HG02973 (cell line): ENCODE results near the gene PIN4.
A peak's percentile ranks its signal among the peaks of the same experiment; 100 is the strongest.
"Not testable (repeated sequence)": the region's sequence is repeated elsewhere in the genome, so short reads cannot be mapped to it uniquely, and the experiment has no call there.

Source experiments
- ATAC-seq: cut with Tn5 transposase; IDR thresholded peaks from one replicate; pipeline ENCODE4 v1.9.1; 2021; ENCODE audit warnings: moderate library complexity; ENCODE audit not compliant: unreplicated experiment

The PIN4 gene

DNA sequence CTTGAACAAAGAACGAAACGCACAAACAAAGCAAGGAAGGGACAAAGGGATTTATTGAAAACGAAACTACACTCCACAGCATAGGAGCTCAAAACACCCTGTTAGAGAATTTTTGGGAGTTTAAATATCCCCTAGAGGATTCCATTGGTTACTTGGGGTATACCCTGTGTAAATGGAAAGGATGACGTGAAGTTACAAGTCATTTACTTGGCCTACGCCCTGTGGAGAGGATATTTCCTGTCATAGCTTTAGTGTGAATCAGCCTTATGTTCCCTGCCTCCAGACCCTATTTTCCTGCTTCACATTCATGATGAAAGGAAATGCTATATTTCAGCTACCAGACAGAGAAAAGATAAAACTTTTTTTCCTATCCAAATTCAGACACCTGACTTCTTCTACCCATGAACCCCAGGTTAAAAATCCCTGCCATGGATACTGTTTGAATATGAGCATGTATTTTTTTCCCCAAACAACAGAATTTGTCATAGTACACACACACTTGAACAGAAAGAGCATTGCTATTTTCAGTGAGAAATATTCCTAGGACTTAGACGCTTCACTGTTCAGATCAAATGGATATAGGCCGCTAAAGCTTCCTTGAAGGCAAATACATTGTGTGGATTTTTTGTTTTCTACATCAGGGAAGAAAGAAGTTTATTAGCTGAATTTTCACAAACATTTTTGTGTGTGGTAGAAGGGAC lies 20.4 kb downstream of the PIN4 start:
- ATAC-seq, result no peak

DNA sequence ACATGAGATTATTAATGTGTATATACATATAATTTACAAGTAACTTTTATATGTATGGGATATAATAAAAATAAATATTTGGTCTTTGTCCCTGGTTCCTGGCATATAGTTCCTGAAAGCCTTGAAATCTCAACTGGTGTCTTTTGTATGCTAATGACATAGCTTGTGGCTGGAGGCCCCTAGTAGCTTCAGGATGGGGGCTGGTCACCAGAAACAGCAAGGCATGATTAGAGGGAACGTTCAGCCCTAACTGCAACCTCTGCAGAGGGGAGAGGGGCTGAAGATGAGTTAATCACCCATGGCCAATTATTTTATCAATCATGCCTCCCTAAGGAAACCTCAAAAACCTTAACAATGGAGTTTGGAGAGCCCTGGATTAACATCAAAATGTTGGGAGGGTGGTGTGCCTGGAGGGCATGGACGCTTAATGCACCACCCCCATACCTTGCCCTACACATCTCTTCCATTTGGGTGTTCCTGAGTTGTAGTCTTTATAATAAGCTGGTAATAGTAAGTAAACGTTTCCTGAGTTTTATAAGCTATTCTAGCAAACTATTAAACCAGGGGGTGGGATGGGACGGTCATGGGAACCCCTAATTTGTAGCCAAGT lies 21.3 kb downstream of the PIN4 start:
- ATAC-seq, result no peak

DNA sequence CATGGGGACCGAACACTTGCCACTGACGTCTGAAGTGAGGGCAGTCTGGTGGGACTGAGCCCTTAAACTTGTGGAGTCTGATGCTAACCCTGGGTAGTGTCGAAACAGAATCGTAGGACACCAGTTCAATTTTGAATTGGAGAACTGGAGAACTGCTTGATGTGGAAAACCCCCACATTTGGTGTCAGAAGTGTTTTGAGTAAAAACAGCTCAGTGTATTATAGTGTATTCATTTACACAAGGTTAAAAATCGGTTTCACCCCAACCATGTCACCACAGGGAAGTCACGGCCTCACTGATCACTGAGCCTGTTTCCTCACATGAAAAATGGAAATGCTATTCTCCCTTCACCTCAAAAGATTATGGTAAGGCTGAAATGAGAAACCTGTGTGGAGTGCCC lies 21.9 kb downstream of the PIN4 start:
- no peak for ATAC-seq

DNA sequence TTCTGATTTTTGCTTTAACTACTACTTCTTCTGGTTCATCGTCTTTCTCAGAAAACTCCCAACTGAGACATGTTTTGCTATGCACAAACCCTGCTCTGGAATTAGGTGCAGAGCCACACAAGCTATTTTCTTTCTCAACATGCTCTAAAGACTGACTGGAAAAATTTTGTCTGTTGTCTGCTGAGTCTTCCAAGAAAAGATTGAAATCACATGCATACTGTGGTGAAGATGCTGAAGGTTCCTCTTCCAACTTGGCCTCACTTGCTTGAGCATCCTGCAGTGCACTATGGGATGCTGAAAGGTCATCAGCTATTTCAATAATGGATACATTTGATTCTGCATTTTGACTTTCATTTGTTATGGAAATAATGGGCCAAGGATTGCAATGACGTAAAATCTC lies 24.1 kb downstream of the PIN4 start:
- no peak for ATAC-seq

DNA sequence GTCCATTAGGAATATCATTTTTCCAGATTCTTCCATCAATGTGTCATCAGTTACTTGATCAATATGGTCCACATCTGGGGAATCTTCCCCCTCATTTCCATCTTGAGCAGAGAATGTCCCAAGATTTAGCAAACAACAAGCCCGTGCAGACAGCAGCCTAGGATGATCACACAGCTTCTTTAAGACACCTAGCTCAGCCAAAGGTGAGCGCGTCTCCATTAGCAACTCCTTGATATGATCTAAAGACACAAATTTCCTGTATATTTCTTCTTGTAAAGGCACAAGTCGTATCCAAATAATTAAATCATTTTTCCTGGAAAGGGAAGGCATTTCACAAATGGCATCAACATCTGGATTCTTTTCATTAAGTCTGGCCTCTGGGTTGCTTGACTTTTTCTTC lies 25.8 kb downstream of the PIN4 start:
- ATAC-seq, result no peak

DNA sequence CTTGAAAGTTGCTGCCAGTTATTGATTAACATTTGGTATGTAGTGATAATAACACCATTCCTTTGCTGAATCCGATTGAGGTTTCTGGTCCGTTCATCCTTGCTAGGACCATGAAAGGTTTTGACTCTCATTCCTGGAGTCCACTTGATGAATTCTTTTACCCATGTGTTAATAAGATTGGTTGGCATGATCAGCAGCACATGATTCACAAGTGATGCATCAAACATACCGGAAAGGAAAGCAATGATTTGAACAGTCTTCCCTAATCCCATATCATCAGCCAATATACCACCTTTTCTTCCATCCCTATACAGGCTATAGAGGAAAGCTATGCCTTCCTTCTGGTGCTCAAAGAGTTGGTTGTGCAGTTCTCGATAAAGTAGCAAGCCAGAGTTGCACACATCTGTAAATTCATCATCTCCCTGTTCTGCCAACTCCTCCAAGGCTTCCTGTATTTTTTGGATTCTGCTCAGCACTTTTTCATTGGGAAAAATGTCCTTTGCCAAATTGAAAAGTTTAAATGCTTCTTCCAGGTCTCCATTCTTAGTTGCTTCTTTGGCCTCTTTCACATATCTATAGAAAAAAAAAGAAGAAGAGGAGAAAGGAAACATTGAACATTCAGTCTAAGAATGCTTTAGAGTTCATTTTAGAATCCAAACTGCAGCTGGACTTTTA lies 26.7 kb downstream of the PIN4 start:
- ATAC-seq, result no peak

DNA sequence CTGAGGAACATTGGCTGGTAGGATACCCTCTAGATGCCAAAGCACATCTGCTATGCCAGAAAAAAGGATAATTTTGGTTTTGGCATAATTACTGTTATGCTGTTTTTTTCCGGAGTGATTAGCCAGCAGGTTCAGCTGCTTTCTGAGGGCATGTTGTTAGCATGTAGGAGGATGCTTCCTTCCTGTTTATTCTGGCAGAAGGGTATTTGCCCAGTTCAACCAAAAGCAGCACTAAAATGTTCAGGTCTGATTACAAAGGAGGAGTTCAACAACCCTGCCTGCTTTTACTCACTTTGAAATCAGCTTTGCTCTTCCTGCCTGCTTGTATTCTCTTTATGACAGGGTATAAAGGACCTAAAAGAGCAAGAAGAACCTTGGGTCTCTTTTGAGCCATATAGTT lies 35.4 kb downstream of the PIN4 start:
- ATAC-seq, result no peak

DNA sequence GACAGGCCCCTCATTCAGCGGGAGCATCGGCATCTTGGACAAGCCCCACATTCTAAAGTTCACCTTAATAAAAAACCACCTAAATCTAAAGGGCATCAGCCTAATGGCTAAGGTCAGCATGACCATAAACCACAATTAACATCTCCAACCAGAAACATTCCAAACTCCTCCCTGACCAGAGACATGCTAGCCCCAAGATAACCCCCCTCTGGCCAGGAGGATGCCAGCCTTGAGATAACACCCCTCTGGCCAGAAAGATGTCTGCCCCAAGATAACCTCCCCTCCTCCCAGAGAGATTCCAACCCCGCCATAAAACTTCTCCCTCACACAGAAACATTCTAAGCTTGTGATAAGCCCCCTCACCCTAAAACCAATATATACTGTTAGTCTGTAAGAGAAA lies 38.8 kb downstream of the PIN4 start:
- not testable (repeated sequence) for ATAC-seq

DNA sequence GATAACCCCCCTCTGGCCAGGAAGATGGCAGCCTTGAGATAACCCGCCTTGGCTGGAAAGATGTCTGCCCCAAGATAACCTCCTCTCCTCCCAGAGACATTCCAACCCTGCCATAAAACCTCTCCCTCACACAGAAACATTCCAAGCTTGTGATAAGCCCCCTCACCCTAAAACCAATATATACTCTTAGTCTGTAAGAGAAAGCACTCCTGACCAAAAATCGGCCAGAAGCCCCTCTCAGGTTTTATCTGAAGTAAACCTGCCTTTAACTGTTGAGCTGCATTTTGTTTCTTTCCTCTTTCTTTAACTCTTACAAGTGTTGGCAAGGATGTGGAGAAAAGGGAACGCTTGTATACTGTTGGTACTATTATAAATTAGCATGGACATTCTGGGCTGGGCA lies 48.7 kb downstream of the PIN4 start:
- no peak for ATAC-seq

DNA sequence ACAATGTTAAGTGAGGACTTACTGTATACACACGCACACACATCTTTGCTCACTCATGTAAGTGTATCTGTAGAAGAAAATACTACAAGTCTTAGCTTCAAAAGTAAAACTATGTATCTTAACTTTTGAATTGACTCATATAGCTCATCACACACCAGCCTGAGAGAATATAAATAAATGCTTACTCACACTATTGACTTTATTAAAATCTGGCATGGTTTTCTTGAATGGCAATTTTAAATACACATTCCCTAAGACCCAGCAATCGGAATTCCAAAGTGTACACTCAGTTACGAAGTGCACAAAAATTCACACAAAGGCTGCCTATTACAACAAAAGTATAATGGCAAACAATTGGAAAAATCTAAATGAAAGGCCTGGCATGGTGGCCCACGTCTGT lies 55.3 kb downstream of the PIN4 start:
- ATAC-seq, result no peak

DNA sequence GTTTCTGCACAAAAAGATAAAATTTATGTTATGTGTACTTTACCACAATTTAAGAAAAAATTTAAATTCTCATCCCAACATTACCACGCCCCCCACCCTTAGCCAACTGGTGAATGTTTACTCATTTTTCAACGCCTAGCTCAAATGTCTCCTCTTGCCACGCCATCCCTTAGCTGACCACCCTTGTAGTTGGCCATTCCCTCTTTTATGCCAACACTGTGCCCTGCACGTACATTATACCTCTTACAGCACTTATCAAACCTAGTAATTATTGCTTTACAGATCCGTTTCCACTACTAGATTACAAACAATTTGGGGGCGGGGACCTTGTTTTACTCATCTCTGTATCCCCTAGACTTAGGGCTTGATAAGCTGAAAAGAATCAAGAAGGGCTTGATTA lies 56.6 kb downstream of the PIN4 start:
- no peak for ATAC-seq

DNA sequence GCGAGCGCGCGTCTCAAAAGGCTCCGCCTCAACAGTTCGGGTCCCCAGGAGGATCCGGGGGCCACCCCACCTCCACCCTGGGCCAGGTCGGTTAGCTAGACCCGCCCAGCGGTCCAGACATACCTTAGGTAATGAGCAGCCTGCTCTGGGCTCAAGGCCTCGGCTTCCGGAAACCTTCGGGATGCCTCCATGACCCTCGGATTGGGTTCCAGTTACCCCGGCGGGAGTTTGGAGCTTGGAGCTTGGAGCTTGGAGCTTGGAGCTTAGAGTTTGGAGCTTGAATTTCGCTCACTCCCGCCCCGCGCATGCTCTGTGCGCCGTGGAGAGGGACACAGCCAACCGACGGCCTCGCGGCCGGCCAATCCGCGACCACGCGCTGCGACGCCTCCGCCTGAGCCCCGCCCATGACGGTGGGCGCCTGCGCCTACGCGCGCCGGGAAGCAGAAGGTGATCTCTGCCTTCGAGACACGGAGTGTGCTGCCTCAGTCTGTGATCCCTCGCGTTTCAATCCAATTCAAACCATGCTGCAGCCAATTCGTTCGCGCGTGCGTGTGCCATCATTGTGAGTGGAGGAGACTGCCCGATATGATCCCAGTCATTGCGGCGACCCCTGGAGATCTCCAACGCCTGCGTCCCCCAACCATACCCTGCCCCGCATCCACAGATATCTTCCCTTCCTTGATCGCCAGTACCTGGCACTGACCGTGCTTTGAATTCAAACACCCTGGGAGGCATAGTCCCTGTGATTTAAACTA lies 57.3 kb downstream of the PIN4 start, which contains the start of gene ERCC6L:
Gene ERCC6L, minus strand, starts transcription at position 307 of the 755 bp plus-strand sequence. Its CDS starts 116 bp downstream, at position 191.
- peak; percentile 93 for ATAC-seq

DNA sequence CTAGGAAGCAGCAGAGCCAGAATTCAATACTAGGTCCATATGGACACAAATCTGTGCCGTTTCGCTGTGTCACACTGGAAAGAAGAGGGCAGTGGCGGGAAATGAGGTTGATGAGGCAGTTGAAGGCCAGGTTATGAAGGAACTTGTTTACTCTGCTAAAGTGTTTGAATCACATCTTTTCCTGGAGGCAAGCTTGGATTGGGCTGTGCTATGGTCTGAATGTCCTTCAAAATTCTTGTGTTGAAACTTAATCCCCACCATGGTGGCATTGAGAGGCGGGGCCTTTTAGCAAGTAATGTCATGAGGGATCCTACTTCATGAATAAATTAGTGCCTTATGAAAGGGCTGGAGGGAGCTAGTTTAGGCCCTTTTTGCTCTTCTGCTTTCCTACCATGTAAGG lies 59.4 kb downstream of the PIN4 start:
- ATAC-seq, result no peak

DNA sequence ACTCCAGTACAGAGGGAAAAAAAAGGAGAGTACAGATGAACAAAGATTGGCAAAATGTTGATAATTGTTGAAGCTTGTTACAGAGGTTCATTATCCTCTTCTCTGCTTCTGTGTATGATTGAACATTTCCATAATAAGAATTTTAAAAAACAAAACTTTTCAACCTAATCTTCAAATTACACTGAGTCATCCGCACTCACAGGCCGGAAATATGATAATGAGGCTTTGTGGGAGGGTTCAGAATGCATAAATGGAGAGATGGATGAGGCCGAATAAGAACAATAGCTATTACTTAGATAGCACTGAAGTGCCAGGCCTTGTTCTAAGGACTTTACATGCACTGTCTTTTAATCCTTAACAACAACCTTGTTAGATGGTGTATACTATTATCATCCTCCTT lies 61.9 kb downstream of the PIN4 start:
- no peak for ATAC-seq

DNA sequence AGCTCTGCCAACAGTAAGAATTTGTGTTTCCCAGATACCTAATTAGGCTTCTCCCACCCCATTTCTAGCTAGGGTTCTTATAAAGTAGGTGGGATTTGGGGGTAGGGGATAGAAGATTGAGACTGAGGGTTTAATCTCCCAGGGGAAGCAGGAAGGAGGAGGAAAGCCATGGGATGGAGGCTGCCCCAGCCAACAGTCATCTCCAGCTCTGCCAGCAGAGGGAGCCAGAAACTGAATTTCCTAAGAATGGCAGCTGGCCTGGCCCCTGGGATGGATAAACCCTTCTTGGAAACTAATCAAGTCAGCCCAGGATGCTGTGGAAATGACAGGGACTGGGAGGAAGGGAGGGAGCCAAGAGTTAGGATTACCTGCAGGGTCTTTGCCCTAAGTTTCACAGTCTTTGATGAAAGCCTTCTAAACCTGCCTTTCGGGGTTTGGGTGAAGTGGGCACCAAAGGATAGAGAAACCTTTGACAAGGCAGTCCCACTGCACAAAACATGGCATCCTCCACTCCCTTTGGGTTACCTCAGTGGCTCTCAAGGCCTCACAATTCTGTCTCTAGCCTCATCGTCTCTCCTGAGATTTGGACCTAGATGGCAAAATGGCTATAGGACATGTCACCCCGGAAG lies 64.0 kb downstream of the PIN4 start:
- ATAC-seq, result no peak

DNA sequence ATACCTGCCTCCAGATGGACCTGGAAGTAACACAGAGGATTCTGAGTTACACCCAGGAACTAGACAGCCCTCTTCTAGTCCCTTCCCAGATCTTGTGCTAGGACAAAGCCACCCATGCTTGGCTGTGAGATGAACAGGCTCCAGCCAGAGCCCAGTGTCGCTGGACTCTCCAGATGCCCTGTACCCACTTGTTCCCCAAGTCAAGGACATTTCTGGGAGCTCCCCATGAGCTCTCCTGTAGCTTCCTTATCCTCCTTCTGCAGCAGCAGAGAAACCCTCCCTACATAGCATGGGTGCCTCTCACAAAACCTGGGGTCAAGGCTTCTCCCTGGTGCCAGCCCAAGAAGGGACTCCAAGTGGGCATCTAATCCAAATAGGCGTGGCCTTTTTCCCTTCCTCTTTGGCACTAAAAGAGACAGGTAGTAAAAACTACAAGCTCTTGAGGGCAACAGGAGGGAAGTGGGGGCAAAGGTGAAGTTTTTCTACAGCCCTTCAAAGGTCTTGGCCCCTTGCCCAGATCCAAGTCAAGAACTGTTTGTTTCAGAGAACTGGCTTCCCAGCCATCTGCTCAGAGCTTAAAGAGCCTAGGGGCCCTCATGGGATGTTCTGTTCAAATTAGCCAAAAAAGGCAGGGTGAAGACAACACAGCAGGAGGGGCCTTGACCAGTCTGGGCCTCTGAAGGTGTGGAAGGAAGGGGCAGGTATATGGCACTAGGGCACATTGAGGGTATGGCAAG lies 65.8 kb downstream of the PIN4 start:
- ATAC-seq, result no peak
